A549 (cell line): ENCODE data around the gene GRID1.

Experiments used
- EP300 ChIP-seq, 2 experiments: fragments of >200 bp; sonication (Bioruptor Twin); formaldehyde crosslinking; IDR thresholded peaks; 2 replicates in 1 of 2; 3 replicates in 1 of 2; pipeline ENCODE4 v1.6.1; 2016 to 2017
- HDAC2 ChIP-seq: fragments of 200-600 bp; sonication (generic); IDR thresholded peaks from 2 replicates; pipeline ENCODE4 v1.6.1; 2016
- NR3C1 ChIP-seq: fragments of >200 bp; sonication (Bioruptor Twin); formaldehyde crosslinking; IDR thresholded peaks from 3 replicates; pipeline ENCODE4 v1.6.1; 2017
- RAD21 ChIP-seq, 2 experiments: fragments of >200 bp in 1 of 2; sonication (Bioruptor Twin) in 1 of 2; formaldehyde crosslinking in 1 of 2; IDR thresholded peaks in 1 of 2; conservative IDR thresholded peaks in 1 of 2; 2 replicates in 1 of 2; 3 replicates in 1 of 2; pipeline ENCODE4 v1.6.1; 2012 to 2018; ENCODE audit warnings: inconsistent platforms in 1 of 2
- SMC3 ChIP-seq: fragments of >200 bp; sonication (Bioruptor Twin); formaldehyde crosslinking; IDR thresholded peaks from 3 replicates; pipeline ENCODE4 v1.6.1; 2018; ENCODE audit warnings: inconsistent platforms
- TF ChIP-seq, protein P1 (sequence below): fragments of >200 bp; sonication (Bioruptor Twin); formaldehyde crosslinking; IDR thresholded peaks from 3 replicates; pipeline ENCODE4 v1.5.1; 2016
- TF ChIP-seq, protein P2 (sequence below): fragments of 200-600 bp; sonication (generic); IDR thresholded peaks from 2 replicates; pipeline ENCODE4 v1.6.1; 2016; ENCODE audit warnings: antibody characterized with exemption, mild to moderate bottlenecking, moderate library complexity

DNA sequence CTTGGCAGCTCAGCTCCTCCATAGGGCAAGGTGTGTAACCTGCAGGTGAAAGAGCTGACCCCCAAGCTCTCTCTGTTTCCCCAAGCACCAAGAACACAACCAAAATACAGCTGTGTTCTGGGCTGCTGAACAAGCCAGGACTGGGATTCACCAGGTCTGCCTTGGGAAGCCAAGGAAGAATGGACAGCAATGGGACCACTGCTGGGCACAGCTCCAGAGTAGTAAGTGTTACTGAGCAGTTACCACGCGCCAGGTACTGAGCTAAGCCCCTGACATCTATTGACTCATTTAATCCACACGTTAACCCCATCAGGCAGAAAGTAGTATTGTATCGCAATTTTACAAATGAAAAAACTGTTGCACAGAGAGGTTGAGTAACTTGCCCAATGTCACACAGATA lies 168.3 kb downstream of the GRID1 start:
- TF ChIP-seq NR3C1, result no peak
- TF ChIP-seq, protein P1, sequence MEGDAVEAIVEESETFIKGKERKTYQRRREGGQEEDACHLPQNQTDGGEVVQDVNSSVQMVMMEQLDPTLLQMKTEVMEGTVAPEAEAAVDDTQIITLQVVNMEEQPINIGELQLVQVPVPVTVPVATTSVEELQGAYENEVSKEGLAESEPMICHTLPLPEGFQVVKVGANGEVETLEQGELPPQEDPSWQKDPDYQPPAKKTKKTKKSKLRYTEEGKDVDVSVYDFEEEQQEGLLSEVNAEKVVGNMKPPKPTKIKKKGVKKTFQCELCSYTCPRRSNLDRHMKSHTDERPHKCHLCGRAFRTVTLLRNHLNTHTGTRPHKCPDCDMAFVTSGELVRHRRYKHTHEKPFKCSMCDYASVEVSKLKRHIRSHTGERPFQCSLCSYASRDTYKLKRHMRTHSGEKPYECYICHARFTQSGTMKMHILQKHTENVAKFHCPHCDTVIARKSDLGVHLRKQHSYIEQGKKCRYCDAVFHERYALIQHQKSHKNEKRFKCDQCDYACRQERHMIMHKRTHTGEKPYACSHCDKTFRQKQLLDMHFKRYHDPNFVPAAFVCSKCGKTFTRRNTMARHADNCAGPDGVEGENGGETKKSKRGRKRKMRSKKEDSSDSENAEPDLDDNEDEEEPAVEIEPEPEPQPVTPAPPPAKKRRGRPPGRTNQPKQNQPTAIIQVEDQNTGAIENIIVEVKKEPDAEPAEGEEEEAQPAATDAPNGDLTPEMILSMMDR, result no peak
- TF ChIP-seq RAD21 (conservative IDR thresholded peaks at IDR 0.05 in 1 of 2, IDR thresholded peaks at IDR 0.05 in 1 of 2), result no peak
- no peak for TF ChIP-seq HDAC2
- TF ChIP-seq SMC3, result no peak
- TF ChIP-seq, protein P2, sequence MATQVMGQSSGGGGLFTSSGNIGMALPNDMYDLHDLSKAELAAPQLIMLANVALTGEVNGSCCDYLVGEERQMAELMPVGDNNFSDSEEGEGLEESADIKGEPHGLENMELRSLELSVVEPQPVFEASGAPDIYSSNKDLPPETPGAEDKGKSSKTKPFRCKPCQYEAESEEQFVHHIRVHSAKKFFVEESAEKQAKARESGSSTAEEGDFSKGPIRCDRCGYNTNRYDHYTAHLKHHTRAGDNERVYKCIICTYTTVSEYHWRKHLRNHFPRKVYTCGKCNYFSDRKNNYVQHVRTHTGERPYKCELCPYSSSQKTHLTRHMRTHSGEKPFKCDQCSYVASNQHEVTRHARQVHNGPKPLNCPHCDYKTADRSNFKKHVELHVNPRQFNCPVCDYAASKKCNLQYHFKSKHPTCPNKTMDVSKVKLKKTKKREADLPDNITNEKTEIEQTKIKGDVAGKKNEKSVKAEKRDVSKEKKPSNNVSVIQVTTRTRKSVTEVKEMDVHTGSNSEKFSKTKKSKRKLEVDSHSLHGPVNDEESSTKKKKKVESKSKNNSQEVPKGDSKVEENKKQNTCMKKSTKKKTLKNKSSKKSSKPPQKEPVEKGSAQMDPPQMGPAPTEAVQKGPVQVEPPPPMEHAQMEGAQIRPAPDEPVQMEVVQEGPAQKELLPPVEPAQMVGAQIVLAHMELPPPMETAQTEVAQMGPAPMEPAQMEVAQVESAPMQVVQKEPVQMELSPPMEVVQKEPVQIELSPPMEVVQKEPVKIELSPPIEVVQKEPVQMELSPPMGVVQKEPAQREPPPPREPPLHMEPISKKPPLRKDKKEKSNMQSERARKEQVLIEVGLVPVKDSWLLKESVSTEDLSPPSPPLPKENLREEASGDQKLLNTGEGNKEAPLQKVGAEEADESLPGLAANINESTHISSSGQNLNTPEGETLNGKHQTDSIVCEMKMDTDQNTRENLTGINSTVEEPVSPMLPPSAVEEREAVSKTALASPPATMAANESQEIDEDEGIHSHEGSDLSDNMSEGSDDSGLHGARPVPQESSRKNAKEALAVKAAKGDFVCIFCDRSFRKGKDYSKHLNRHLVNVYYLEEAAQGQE, result no peak
- TF ChIP-seq EP300 (IDR thresholded peaks at IDR 0.05), result no peak
